HG03175 (cell line): ENCODE measurements around the gene TMEM218.

Experiments used
- ATAC-seq: cut with Tn5 transposase; IDR thresholded peaks from one replicate; pipeline ENCODE4 v1.9.1; 2021; ENCODE audit warnings: mild to moderate bottlenecking, moderate library complexity; ENCODE audit not compliant: unreplicated experiment

TMEM218 gene

GRCh38 chr11:125132071-125132470, 20.6 kb upstream of the TMEM218 start:
- ATAC-seq = no peak

DNA sequence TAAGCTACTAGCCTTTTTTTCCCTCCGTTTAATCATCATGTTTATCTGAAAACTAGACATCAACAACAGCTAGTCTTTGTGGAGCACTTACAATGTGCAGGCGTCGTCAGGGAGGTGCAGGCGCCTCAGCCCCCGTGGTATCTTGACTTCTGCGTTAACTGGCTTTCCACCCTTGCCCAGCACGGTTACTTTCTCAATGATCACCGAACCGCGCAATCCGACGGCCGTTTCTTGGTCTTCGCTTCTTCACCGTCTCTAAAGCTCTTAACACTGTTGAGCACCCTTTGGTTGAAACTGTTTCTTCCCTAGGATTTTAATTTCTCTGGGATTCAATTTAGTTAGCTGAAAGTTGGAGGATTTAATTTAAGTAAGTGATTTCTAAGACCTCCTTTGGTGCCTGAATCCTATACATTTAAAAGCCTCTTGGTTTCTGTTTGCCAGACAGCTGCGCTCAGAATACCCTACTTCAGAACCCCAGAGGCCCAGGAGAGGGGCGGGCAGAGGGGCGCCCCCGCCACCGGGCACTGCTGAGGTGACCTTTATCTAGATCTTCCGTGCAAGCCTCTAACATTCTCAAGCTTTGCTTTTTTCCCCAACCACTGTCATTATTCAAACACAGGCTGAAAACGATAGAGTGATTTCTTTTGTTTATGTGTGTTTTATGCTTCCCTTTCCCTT, 18.0 kb upstream of the TMEM218 start:
- ATAC-seq = no peak

DNA sequence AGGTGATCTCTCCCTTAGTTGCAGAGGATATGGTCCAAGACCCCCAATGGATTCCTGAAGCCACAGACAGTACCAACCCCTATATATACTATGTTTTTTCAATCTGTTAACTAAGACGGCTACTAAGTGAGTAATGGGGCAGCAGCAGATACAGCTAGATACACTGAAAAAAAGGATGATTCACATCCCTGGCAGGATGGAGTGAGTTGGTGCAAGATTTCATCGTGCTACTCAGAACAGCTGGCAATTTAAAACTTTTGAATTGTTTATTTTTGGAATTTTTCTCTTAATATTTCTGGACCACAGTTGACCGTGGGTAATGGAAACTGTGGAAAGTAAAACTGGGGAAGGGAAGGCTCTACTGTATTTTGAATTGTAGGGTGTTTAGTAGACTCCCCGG, 17.0 kb upstream of the TMEM218 start:
- no peak for ATAC-seq

GRCh38 chr11:125124618-125124992, 13.2 kb upstream of the TMEM218 start:
- ATAC-seq = no peak

DNA sequence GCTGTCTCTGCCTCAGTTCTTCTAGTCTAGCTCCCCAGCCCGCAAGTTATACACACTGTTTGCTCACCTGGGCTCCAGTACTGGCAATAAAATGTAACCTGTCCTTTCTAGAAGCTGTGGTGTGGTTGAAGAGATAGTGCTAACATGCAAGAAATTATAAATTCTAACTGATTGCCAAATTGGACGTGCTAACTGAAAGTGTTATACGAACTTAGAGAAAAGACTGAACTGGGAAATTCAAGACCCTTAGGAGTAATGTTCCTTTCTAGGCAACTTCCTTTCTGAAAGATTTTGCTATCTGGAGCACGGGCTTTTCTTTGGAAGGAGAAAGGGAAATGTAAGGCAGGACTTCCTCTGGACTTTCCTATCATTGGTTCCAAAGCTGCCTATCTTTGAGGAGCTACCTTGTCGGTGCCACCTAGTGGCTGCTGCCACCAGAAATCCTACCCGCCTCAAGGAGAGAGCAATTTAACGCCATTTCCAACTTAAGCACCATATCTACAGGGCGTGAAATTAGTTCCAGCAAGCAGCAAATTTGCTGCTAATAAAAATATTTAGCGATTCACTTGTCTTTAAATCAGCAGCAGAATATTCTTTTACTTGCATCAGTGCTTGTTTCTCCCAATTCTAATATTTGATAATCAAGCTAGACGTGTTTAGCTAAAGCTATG, 12.7 kb upstream of the TMEM218 start:
- ATAC-seq = peak; percentile 94

DNA sequence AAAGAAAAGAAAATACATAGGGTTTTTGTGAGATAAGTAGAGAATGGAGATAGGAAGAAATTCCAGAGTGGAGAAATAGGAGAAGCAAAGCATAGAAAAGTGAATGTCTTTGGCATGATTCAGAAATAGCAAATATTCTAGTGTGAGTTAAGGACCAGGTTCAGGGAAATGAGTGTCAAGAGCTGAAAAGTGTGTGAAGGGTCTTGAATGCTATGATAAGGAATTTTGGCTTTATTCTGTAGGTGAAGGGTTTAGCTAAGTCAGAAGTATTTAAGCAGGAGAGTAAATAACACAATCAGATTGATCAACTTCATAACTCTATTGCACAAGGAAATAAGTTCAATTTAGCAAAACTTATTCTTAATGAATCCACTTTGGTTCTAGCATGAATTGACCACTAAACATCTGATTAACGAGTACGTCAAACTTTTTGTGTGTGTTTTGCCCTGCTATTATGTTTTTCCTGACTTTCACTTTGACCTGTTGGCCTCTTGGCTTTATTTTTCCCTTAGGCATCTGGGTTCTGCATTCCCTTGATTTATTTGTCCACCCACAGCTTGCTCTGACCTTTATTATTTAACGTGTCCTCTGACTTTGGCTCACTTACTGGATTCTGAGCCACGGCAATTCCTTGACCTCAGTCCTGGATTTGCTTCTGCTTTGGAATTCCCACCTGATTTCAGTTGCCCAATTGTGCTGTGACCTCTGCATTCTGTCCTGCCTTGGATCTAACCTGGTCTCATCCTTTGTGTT, 11.9 kb upstream of the TMEM218 start:
- no peak for ATAC-seq

DNA sequence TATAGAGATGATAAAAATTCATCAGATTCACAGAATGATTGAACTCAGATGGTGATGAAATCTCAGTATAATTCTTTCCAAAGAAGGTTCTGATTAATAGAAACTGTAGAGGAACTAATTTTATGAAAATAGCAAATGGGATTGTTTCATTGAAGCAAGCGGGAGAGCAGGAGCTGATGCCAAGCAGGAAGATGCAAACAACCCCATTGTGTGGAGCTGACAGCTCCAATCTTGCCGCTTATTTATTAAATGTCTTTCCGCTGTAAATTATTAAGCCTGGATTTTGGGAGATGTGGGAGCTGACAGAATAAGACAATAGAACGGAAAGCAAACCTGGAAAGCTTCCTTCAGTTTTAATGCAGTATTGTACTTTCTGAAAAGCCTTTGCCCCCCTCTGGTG, 6.0 kb upstream of the TMEM218 start:
- ATAC-seq = no peak

DNA sequence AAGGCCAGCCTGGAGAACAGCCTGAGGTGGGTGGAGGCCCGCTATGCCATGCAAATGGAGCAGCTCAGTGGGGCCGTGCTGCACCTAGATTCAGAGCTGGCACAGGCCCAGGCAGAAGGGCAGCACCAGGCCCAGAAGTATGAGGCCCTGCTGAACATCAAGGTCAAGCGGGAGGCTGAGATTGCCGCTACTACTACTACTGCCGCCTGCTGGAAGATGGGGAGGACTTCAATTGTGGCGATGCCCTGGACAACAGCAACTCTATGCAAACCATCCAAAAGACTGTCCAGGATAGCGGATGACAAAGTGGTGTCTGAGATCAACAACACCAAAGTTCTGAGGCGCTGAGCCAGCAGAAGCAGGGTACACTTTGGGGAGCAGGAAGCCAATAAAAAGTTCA, 3.1 kb upstream of the TMEM218 start:
- no peak for ATAC-seq

DNA sequence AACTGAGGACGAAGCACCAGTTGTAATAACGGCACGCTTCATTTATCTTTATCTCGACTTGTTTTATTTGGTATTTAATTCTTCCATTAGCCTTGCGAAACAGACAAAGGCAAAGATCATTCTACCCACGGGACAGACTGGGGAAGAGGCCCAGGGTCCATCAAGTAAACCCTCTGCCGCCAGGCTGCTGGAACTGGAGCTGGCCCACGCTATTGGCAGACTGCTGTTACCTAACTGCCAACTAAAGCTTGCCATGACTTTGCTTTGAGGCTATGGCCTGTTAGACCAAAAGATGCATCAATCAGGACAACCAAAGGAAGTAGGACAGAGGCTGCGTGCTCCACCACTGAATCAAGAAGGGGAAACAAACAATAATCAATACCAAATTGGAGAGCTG, 780 bp upstream of the TMEM218 start:
- ATAC-seq = no peak

DNA sequence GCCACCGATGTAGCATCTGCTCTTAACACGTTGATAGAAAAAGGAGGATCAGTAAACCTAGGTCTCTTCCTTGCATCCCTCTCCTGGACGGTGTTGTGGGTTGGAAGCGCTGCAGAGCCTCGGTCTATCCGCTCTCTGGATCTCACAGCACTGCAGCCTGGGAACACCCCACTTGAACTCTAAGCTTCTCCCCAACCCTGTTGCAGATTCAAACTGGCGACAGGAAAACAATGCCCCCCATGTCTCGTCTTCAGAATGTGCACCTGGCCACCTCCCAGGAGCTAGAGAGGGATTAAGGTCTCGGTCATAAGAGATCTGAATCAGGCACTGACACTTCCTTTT, 454 bp downstream of the TMEM218 start:
- no peak for ATAC-seq

DNA sequence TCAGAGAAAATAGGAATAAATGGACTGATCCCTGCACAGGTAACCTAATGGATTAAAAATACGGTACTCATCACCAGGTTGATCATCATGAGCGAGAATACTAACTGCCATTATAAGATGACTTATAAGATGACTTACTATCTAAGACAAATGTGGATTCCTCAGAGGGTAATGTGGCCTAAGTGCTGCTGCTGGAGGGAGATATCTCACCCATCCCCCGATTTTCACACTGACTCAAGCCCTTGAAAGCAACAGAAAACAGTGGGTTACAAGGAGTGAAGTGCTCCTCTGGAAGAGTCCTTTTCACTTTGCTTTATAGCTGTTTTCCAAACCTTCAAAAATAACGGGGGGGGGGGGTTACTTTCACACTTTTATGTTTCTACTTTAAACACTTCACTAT, 920 bp downstream of the TMEM218 start:
- ATAC-seq = no peak

GRCh38 chr11:125108469-125108868, 3.0 kb downstream of the TMEM218 start:
- no peak for ATAC-seq

DNA sequence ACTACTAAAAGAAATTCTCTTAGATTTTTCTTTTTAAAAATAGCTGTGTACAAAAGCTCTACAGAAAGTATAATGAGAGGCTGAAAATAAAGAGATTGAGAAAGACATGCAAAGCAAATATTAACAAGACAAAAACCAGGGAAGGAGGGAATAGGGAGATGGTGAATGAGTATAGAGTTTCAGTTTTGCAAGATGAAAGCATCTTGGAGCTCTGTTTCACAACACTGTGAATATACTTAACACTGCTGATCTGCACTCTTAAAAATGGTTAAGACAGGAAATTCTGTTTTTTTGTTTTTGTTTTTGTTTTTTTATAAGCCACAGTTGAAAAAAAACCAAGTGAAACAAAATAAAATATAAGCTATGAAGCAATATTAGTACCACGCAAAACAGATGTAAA, 5.5 kb downstream of the TMEM218 start:
- ATAC-seq = no peak

GRCh38 chr11:125102510-125102909, 8.9 kb downstream of the TMEM218 start:
- ATAC-seq = no peak

GRCh38 chr11:125102025-125102424, 9.4 kb downstream of the TMEM218 start:
- ATAC-seq = no peak

DNA sequence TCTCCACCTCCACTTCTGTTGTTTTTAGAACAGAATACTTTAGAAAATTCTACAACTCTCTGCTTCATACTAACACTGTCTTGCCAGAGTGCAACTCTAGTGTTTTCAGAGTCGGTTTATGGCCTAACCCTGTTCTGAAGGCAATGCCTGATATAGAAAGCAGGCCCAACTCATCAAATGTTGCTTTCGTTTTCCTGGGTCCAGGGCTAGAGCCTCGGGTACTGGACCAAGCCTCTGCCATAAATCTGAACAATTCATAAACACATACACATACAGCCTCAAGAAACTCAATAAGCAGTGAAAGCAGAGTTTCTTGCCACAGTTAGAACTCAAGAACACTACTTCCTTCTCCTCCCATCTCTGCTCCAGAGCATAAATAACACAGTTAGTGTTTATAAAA, 9.8 kb downstream of the TMEM218 start:
- no peak for ATAC-seq

- no peak for ATAC-seq
Measured at GRCh38 chr11:125100136-125100535, 11.3 kb downstream of the TMEM218 start.

DNA sequence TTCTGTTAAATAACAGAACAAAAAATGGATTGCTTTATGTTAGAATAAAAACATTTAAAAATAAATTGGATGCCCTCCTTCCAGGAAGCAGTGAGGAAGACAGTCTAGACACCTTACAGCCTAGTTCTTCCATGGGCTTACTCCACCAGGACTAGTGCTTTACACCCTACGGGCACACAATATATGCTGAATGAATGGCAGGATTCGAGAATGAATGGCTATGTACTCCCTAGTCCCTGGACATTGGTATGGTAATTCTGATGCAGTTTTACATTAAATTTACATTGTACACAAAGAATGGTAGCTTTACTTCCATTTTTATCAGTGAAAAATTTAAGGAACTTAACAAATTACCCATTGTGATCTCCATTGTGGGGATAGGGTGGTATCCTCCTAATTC, 16.7 kb downstream of the TMEM218 start:
- ATAC-seq = no peak

- ATAC-seq = no peak
Measured at GRCh38 chr11:125093502-125093901, 17.9 kb downstream of the TMEM218 start.

GRCh38 chr11:125092669-125093068, 18.8 kb downstream of the TMEM218 start:
- no peak for ATAC-seq

DNA sequence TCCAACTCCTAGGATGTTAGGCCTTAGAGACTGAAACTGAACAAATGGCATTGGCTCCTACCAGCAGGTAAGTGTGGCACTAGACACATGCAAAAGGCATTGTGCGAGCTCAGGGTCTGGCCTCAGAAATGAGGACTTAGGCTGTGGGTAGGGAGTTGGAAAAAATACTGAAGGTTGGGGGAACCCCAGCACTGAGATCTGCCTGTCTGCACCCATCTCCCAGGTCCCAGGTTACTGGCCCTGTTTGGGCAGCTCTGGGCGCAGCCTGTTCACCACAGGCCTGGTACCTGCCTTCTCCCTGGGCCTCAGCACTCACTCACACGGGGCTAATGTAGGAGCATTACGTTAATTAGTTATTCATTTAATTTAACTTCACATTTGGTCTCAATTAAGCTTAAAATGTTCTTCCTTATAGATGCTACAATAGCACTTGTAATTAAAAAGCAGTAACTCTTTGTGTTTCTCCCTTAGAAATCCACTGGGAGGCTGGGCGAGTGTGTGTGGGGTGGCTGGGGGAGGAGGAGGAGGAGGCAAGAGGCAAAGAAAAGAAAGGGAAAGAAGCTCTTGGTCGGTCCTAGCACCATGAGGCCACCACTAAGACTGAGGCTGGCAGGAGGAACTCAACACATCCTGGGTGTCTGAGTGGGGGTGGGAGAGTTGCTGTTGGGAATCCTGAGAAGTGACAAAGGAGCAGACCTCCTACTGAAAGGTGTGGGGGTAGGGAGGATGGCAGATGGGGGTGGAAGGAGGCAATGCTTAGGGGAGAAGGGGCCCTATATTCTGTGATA, 19.4 kb downstream of the TMEM218 start:
- no peak for ATAC-seq
